ENCODE data around the gene VEGFD. TPM values are rescaled to one million over a fixed set of nuclear protein-coding genes. Genes with fewer than 3 reads are reported as not detected.

Gene VEGFD
- total RNA-seq, 1 donor from 2014 or later = not detected

- Histone ChIP-seq H3K79me2 (ENCODE audit: low read depth) (no peaks in the 10 kb centered on the region), H3K4me3 (no peak overlapping the region), H3K4me1 (peaks cover 3% of the 10 kb centered on the region), H2AFZ (replicated peaks) (no peak overlapping the region), H3K4me2 (no peak overlapping the region), H3K27me3 (no peaks in the 10 kb centered on the region), H4K20me1 (ENCODE audit: low read depth) (no peaks in the 10 kb centered on the region), H3K9me3 (ENCODE audit: low read depth) (no peaks in the 10 kb centered on the region), H3K36me3 (no peaks in the 10 kb centered on the region), H3F3A (ENCODE audit: low read depth) (no peaks in the 10 kb centered on the region), H3K9ac (no peak overlapping the region), H3K27ac (no peak overlapping the region)
- Mint-ChIP-seq H3K9me3 (no peaks in the 10 kb centered on the region), H3K36me3 (peaks cover 6% of the 10 kb centered on the region), H3K4me3 (no peak overlapping the region), H3K4me1 (no peaks in the 10 kb centered on the region), H3K27ac (no peak overlapping the region), H3K27me3 (ENCODE audit: insufficient read depth, low read depth) (no peaks in the 10 kb centered on the region)
- DNase-seq (ENCODE audit: low spot score) = peak; percentile 26
- TF ChIP-seq EZH2phosphoT487 (IDR thresholded peaks at IDR 0.05) = no peak
- no peak for TF ChIP-seq EZH2 (IDR thresholded peaks at IDR 0.05)
- TF ChIP-seq, protein P1, sequence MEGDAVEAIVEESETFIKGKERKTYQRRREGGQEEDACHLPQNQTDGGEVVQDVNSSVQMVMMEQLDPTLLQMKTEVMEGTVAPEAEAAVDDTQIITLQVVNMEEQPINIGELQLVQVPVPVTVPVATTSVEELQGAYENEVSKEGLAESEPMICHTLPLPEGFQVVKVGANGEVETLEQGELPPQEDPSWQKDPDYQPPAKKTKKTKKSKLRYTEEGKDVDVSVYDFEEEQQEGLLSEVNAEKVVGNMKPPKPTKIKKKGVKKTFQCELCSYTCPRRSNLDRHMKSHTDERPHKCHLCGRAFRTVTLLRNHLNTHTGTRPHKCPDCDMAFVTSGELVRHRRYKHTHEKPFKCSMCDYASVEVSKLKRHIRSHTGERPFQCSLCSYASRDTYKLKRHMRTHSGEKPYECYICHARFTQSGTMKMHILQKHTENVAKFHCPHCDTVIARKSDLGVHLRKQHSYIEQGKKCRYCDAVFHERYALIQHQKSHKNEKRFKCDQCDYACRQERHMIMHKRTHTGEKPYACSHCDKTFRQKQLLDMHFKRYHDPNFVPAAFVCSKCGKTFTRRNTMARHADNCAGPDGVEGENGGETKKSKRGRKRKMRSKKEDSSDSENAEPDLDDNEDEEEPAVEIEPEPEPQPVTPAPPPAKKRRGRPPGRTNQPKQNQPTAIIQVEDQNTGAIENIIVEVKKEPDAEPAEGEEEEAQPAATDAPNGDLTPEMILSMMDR (IDR thresholded peaks at IDR 0.05) = no peak
Measured at GRCh38 chrX:15391850-15392249, 7.6 kb upstream of the VEGFD start.

DNA sequence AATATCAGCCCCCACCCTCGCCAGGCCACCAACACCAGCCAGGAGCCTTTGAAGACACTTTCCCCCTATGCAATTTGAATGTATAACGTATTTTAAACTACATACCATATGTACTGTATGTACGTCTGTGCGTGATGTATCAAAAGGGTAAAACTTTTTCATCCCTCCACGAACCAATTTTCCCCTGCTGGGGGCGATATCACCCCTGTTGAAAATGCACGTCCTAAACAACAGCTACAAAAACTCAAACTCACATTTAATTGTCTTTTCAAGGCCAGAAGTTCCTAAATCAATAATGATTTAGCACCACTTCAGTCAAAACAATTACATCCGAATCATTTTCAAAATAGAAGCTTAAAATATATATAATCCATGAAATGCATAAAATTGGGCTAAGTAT, 1.4 kb downstream of the VEGFD start:
- Histone ChIP-seq H3F3A (ENCODE audit: low read depth) (no peaks in the 10 kb centered on the region), H3K27me3 (no peaks in the 10 kb centered on the region), H3K4me2 (no peak overlapping the region), H3K4me1 (peaks cover 5% of the 10 kb centered on the region), H4K20me1 (ENCODE audit: low read depth) (no peaks in the 10 kb centered on the region), H3K79me2 (ENCODE audit: low read depth) (no peaks in the 10 kb centered on the region), H3K27ac (no peak overlapping the region), H3K9ac (no peak overlapping the region), H3K9me3 (ENCODE audit: low read depth) (no peaks in the 10 kb centered on the region), H2AFZ (replicated peaks) (no peak overlapping the region), H3K4me3 (no peak overlapping the region), H3K36me3 (no peaks in the 10 kb centered on the region)
- Mint-ChIP-seq H3K4me1 (peaks cover 17% of the 10 kb centered on the region), H3K27ac (no peak overlapping the region), H3K4me3 (no peak overlapping the region), H3K27me3 (ENCODE audit: insufficient read depth, low read depth) (no peaks in the 10 kb centered on the region), H3K9me3 (no peaks in the 10 kb centered on the region), H3K36me3 (peaks cover 4% of the 10 kb centered on the region)
- TF ChIP-seq, protein P1 (IDR thresholded peaks at IDR 0.05) = peak; percentile 64
- TF ChIP-seq EZH2phosphoT487 (IDR thresholded peaks at IDR 0.05) (no peak), EZH2 (IDR thresholded peaks at IDR 0.05) (no peak)
- peak; percentile 29 for DNase-seq (ENCODE audit: low spot score)

DNA sequence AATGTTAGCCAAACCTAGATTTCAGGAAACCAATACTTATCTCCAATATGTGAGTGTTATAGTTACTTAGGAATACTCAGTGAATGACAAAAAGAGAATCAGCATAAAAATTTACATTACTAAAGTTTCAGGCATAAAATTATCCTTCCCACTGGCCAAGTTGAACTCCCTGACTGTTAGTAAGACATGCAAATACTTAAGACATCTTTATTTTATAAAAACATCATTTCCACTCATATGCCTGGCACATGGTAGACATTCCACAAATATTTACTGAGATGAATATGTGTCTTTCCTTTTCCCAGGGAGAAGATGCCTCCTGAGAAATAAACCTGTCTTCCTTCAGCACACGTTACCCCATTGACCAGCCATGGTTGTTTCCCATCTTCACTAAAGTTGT, 7.3 kb downstream of the VEGFD start:
- Mint-ChIP-seq H3K4me1 (no peaks in the 10 kb centered on the region), H3K27me3 (ENCODE audit: insufficient read depth, low read depth) (no peaks in the 10 kb centered on the region), H3K27ac (no peak overlapping the region), H3K9me3 (no peaks in the 10 kb centered on the region), H3K36me3 (no peaks in the 10 kb centered on the region), H3K4me3 (no peak overlapping the region)
- no peaks in the 10 kb centered on the region for H4K20me1 ChIP-seq (ENCODE audit: low read depth)
- TF ChIP-seq, protein P1 (IDR thresholded peaks at IDR 0.05) = no peak
- TF ChIP-seq EZH2phosphoT487 (IDR thresholded peaks at IDR 0.05) (no peak), EZH2 (IDR thresholded peaks at IDR 0.05) (no peak)
- H3F3A ChIP-seq (ENCODE audit: low read depth) = no peaks in the 10 kb centered on the region
- H3K4me1 ChIP-seq = no peaks in the 10 kb centered on the region
- H3K27me3 ChIP-seq = no peaks in the 10 kb centered on the region
- no peak overlapping the region for H2AFZ ChIP-seq (replicated peaks)
- no peak overlapping the region for H3K4me3 ChIP-seq
- H3K79me2 ChIP-seq (ENCODE audit: low read depth) = no peaks in the 10 kb centered on the region
- no peaks in the 10 kb centered on the region for H3K36me3 ChIP-seq
- DNase-seq (ENCODE audit: low spot score) = no peak
- no peaks in the 10 kb centered on the region for H3K9me3 ChIP-seq (ENCODE audit: low read depth)
- H3K9ac ChIP-seq = no peak overlapping the region
- H3K27ac ChIP-seq = no peak overlapping the region
- no peak overlapping the region for H3K4me2 ChIP-seq

All from neural progenitor cell (in vitro differentiated cells).